GM18520 (cell line): ENCODE measurements around the gene OLFML1.

Experiments
- ATAC-seq: cut with Tn5 transposase; IDR thresholded peaks from one replicate; pipeline ENCODE4 v1.9.1; 2021; ENCODE audit not compliant: unreplicated experiment

Gene OLFML1

GRCh38 chr11:7473717-7474116, 11.6 kb upstream of the OLFML1 start:
- ATAC-seq = peak; percentile 92

- no peak for ATAC-seq
Observed at GRCh38 chr11:7480113-7480512, 5.2 kb upstream of the OLFML1 start.

- ATAC-seq = no peak
Observed at GRCh38 chr11:7484131-7484530, 1.2 kb upstream of the OLFML1 start.

GRCh38 chr11:7484645-7485044, 661 bp upstream of the OLFML1 start:
- no peak for ATAC-seq

GRCh38 chr11:7486098-7486780, 933 bp downstream of the OLFML1 start:
- ATAC-seq = no peak

- no peak for ATAC-seq
Observed at GRCh38 chr11:7486781-7487140, 1.5 kb downstream of the OLFML1 start.

- ATAC-seq = no peak
Observed at GRCh38 chr11:7487360-7487759, 2.1 kb downstream of the OLFML1 start.

- ATAC-seq = no peak
Observed at GRCh38 chr11:7488681-7489080, 3.4 kb downstream of the OLFML1 start.

GRCh38 chr11:7489376-7489775, 4.1 kb downstream of the OLFML1 start:
- ATAC-seq = no peak

- ATAC-seq = no peak
Observed at GRCh38 chr11:7490054-7490453, 4.7 kb downstream of the OLFML1 start.

- no peak for ATAC-seq
Observed at GRCh38 chr11:7490535-7490934, 5.2 kb downstream of the OLFML1 start.

GRCh38 chr11:7492253-7492652, 6.9 kb downstream of the OLFML1 start:
- no peak for ATAC-seq

GRCh38 chr11:7493670-7494069, 8.4 kb downstream of the OLFML1 start:
- no peak for ATAC-seq

- ATAC-seq = no peak
Observed at GRCh38 chr11:7494086-7494745, 8.9 kb downstream of the OLFML1 start.

GRCh38 chr11:7495882-7496551, 10.7 kb downstream of the OLFML1 start:
- peak; percentile 97 for ATAC-seq

- no peak for ATAC-seq
Observed at GRCh38 chr11:7498193-7498592, 12.9 kb downstream of the OLFML1 start.

GRCh38 chr11:7499081-7499480, 13.8 kb downstream of the OLFML1 start:
- ATAC-seq = no peak

- no peak for ATAC-seq
Observed at GRCh38 chr11:7500251-7500650, 14.9 kb downstream of the OLFML1 start.

GRCh38 chr11:7501251-7501650, 15.9 kb downstream of the OLFML1 start:
- ATAC-seq = no peak

GRCh38 chr11:7501894-7502293, 16.6 kb downstream of the OLFML1 start:
- no peak for ATAC-seq

- ATAC-seq = no peak
Observed at GRCh38 chr11:7506243-7506642, 20.9 kb downstream of the OLFML1 start.

GRCh38 chr11:7508087-7508486, 22.8 kb downstream of the OLFML1 start:
- ATAC-seq = no peak
